H1 (cell line): Measurements from ENCODE around the gene PDE5A. TPM values are rescaled to one million over a fixed set of nuclear protein-coding genes. Genes with fewer than 3 reads are reported as not detected.

Source experiments
- CTCF ChIA-PET: fragments of 300-600 bp; sonication (Branson Sonifier 250); formaldehyde crosslinking; loops from one replicate; lab custom pipeline; 2021; ENCODE audit not compliant: partially characterized antibody; lab: Charles Lee
- POLR2A ChIA-PET: fragments of 300-600 bp; sonication (Branson Sonifier 250); formaldehyde crosslinking; loops from one replicate; lab custom pipeline; 2021; ENCODE audit warnings: inconsistent platforms; ENCODE audit not compliant: partially characterized antibody; lab: Charles Lee
- DNase-seq, 2 experiments: peaks; one replicate each; pipeline versions ENCODE4 v3.0.0 to v3.0.0-alpha.2; 2010 to 2022; ENCODE audit warnings: low spot score in 2 of 2, low read depth in 1 of 2, mixed read lengths in 1 of 2
- FAIRE-seq: peaks from 2 replicates; lab custom pipeline; 2011; peaks lifted over from hg19 to GRCh38; lab: Jason Lieb, UNC
- H2AFZ ChIP-seq: 2 replicates; pipeline ENCODE4 v1.8.1; 2012; ENCODE audit warnings: low read length, inconsistent platforms
- H2AK5ac ChIP-seq: 2 replicates; pipeline ENCODE4 v1.6.1; 2013; ENCODE audit warnings: low read depth, low read length
- H2BK120ac ChIP-seq: replicated peaks from 2 replicates; pipeline ENCODE3; 2013; ENCODE audit warnings: low read depth, low read length, inconsistent platforms
- H2BK12ac ChIP-seq: 2 replicates; pipeline ENCODE4 v1.6.1; 2013; ENCODE audit warnings: low read depth, low read length
- H2BK15ac ChIP-seq: 2 replicates; pipeline ENCODE4 v1.6.1; 2013; ENCODE audit warnings: low read length
- H2BK20ac ChIP-seq: 2 replicates; pipeline ENCODE4 v1.6.1; 2013; ENCODE audit warnings: low read length
- H2BK5ac ChIP-seq: 2 replicates; pipeline ENCODE4 v1.6.1; 2013; ENCODE audit warnings: low read depth, low read length
- H3K14ac ChIP-seq: 2 replicates; pipeline ENCODE4 v1.6.1; 2013; ENCODE audit warnings: inconsistent platforms; ENCODE audit not compliant: insufficient read length
- H3K18ac ChIP-seq: 2 replicates; pipeline ENCODE4 v1.6.1; 2013; ENCODE audit warnings: low read length; ENCODE audit errors: extremely low read depth
- H3K23ac ChIP-seq: 2 replicates; pipeline ENCODE4 v1.6.1; 2013; ENCODE audit warnings: inconsistent platforms; ENCODE audit not compliant: insufficient read length
- H3K23me2 ChIP-seq: 2 replicates; pipeline ENCODE4 v1.6.1; 2013; ENCODE audit warnings: low read depth, low read length
- H3K27ac ChIP-seq: 2 replicates; pipeline ENCODE4 v1.6.1; 2011; ENCODE audit warnings: low read depth, low read length, inconsistent platforms
- H3K27me3 ChIP-seq, 4 experiments: replicated peaks in 1 of 4; 1 replicate in 1 of 4; 2 replicates in 3 of 4; pipeline versions ENCODE4 v1.6.1 to v1.8.1; 2011 to 2013; ENCODE audit warnings: low read length in 3 of 4, mild to moderate bottlenecking in 3 of 4, inconsistent platforms in 2 of 4, mixed read lengths in 2 of 4, moderate library complexity in 1 of 4; ENCODE audit not compliant: control insufficient read depth in 3 of 4, insufficient read depth in 3 of 4; ENCODE audit errors: extremely low read depth in 1 of 4
- H3K36me3 ChIP-seq, 4 experiments: 2 replicates each; pipeline versions ENCODE4 v1.6.1 to v1.8.1; 2011 to 2013; ENCODE audit warnings: mild to moderate bottlenecking in 4 of 4, low read length in 3 of 4, moderate library complexity in 2 of 4, control low read depth in 1 of 4, inconsistent platforms in 1 of 4; ENCODE audit not compliant: insufficient read depth in 4 of 4, control insufficient read depth in 2 of 4
- H3K4ac ChIP-seq: replicated peaks from 2 replicates; pipeline ENCODE3; 2013; ENCODE audit warnings: low read length, low read depth, mixed read lengths, inconsistent platforms; ENCODE audit not compliant: insufficient read length
- H3K4me1 ChIP-seq, 4 experiments: replicated peaks in 1 of 4; 1 replicate in 1 of 4; 2 replicates in 3 of 4; pipeline versions ENCODE4 v1.6.1 to v1.8.1; 2011 to 2013; ENCODE audit warnings: low read length in 3 of 4, inconsistent platforms in 2 of 4, mixed read lengths in 1 of 4; ENCODE audit not compliant: insufficient read depth in 4 of 4, control insufficient read depth in 3 of 4
- H3K4me2 ChIP-seq, 2 experiments: 2 replicates each; pipeline versions ENCODE4 v1.6.1 to v1.8.1; 2011 to 2013; ENCODE audit warnings: low read depth in 2 of 2, low read length in 2 of 2, control low read depth in 1 of 2, inconsistent platforms in 1 of 2, mild to moderate bottlenecking in 1 of 2; ENCODE audit not compliant: insufficient read depth in 1 of 2
- H3K4me3 ChIP-seq, 4 experiments: fragments of 200-600, 300-600 bp in 1 of 4; sonication (generic), shearing (Covaris generic), sonication (Bioruptor Twin) in 1 of 4; 2 replicates each; pipeline versions ENCODE4 v1.5.1 to v1.8.1; 2011 to 2016; ENCODE audit warnings: low read length in 4 of 4, low read depth in 3 of 4, control low read depth in 2 of 4, inconsistent platforms in 2 of 4, mild to moderate bottlenecking in 2 of 4, mixed read lengths in 1 of 4, moderate library complexity in 1 of 4; ENCODE audit not compliant: insufficient read depth in 2 of 4; ENCODE audit errors: extremely low read depth in 1 of 4
- H3K56ac ChIP-seq: replicated peaks from 2 replicates; pipeline ENCODE3; 2013; ENCODE audit warnings: low read depth, mild to moderate bottlenecking, mixed read lengths, low read length, inconsistent platforms; ENCODE audit not compliant: insufficient read length
- H3K79me1 ChIP-seq: 2 replicates; pipeline ENCODE4 v1.6.1; 2013; ENCODE audit warnings: low read depth, low read length, control low read depth
- H3K79me2 ChIP-seq, 2 experiments: 2 replicates each; pipeline versions ENCODE4 v1.6.1 to v1.8.1; 2012 to 2013; ENCODE audit warnings: low read length in 2 of 2, mild to moderate bottlenecking in 2 of 2, inconsistent platforms in 1 of 2; ENCODE audit not compliant: insufficient read depth in 2 of 2, control insufficient read depth in 1 of 2
- H3K9ac ChIP-seq, 4 experiments: replicated peaks in 1 of 4; 1 replicate in 1 of 4; 2 replicates in 3 of 4; pipeline versions ENCODE4 v1.6.1 to v1.8.1; 2011 to 2013; ENCODE audit warnings: low read depth in 3 of 4, low read length in 3 of 4, control low read depth in 2 of 4, mild to moderate bottlenecking in 2 of 4, moderate library complexity in 2 of 4, inconsistent platforms in 1 of 4; ENCODE audit errors: extremely low read depth in 1 of 4
- H3K9me3 ChIP-seq, 2 experiments: 2 replicates each; pipeline versions ENCODE4 v1.6.1 to v1.8.1; 2012 to 2013; ENCODE audit warnings: mild to moderate bottlenecking in 2 of 2, moderate library complexity in 2 of 2, control low read depth in 1 of 2, inconsistent platforms in 1 of 2, low read depth in 1 of 2, low read length in 1 of 2, mixed read lengths in 1 of 2; ENCODE audit not compliant: insufficient read depth in 2 of 2
- H4K20me1 ChIP-seq, 2 experiments: replicated peaks in 1 of 2; 2 replicates each; pipeline versions ENCODE3 to v1.8.1; 2011 to 2013; ENCODE audit warnings: inconsistent platforms in 2 of 2, low read length in 2 of 2, mild to moderate bottlenecking in 1 of 2; ENCODE audit not compliant: insufficient read depth in 2 of 2, control insufficient read depth in 1 of 2
- H4K5ac ChIP-seq: 2 replicates; pipeline ENCODE4 v1.6.1; 2013; ENCODE audit warnings: low read length, low read depth, mixed read lengths, inconsistent platforms; ENCODE audit not compliant: insufficient read length
- H4K8ac ChIP-seq: 2 replicates; pipeline ENCODE4 v1.8.0; 2013; ENCODE audit warnings: mild to moderate bottlenecking, moderate library complexity, low read length, inconsistent platforms; ENCODE audit not compliant: insufficient read depth; ENCODE audit errors: extremely low read depth
- H4K91ac ChIP-seq: replicated peaks from 2 replicates; pipeline ENCODE3; 2013; ENCODE audit warnings: low read length, mixed read lengths, inconsistent platforms; ENCODE audit not compliant: insufficient read length
- CBX8 ChIP-seq: fragments of 300-800, 300-1000 bp; sonication (generic); IDR thresholded peaks from 2 replicates; pipeline ENCODE4 v1.7.1; 2016; ENCODE audit warnings: low read depth, low read length, borderline replicate concordance
- CEBPB ChIP-seq: IDR thresholded peaks from 2 replicates; pipeline ENCODE4 v1.6.1; 2012; ENCODE audit warnings: low read depth, low read length
- CHD1 ChIP-seq: IDR thresholded peaks from 2 replicates; pipeline ENCODE4 v1.6.1; 2012; ENCODE audit warnings: low read depth, low read length, improper control_type of control experiment
- CREB1 ChIP-seq: IDR thresholded peaks from 2 replicates; pipeline ENCODE4 v1.6.1; 2012; ENCODE audit warnings: inconsistent platforms
- EP300 ChIP-seq, 2 experiments: IDR thresholded peaks; 1 replicate in 1 of 2; 2 replicates in 1 of 2; pipeline ENCODE4 v1.6.1; 2011 to 2012; ENCODE audit warnings: low read depth in 2 of 2, low read length in 2 of 2, mild to moderate bottlenecking in 2 of 2, borderline replicate concordance in 1 of 2, inconsistent platforms in 1 of 2, moderate library complexity in 1 of 2
- EZH2 ChIP-seq: fragments of 200-600 bp; sonication (generic); IDR thresholded peaks from 2 replicates; pipeline ENCODE4 v1.7.1; 2012; ENCODE audit warnings: low read depth, mild to moderate bottlenecking, moderate library complexity, low read length, inconsistent platforms; ENCODE audit not compliant: severe bottlenecking
- FOSL1 ChIP-seq: IDR thresholded peaks from 2 replicates; pipeline ENCODE4 v1.6.1; 2011; ENCODE audit warnings: mild to moderate bottlenecking, low read depth, low read length, moderate library complexity; ENCODE audit not compliant: insufficient read depth
- GABPA ChIP-seq: IDR thresholded peaks from 2 replicates; pipeline ENCODE4 v1.6.1; 2011; ENCODE audit warnings: mild to moderate bottlenecking, low read length, moderate library complexity, borderline replicate concordance; ENCODE audit not compliant: insufficient read depth
- MAFK ChIP-seq: IDR thresholded peaks from 2 replicates; pipeline ENCODE4 v1.6.1; 2012; ENCODE audit warnings: low read depth, mild to moderate bottlenecking, improper control_type of control experiment, low read length
- NRF1 ChIP-seq: IDR thresholded peaks from 2 replicates; pipeline ENCODE4 v1.6.1; 2011; ENCODE audit warnings: mild to moderate bottlenecking, low read depth, low read length, improper control_type of control experiment
- POLR2A ChIP-seq, 2 experiments: IDR thresholded peaks; 1 replicate in 1 of 2; 2 replicates in 1 of 2; pipeline ENCODE4 v1.6.1; 2011; ENCODE audit warnings: low read depth in 2 of 2, low read length in 2 of 2, mild to moderate bottlenecking in 2 of 2; ENCODE audit errors: control extremely low read depth in 1 of 2
- POLR2AphosphoS5 ChIP-seq: IDR thresholded peaks from 2 replicates; pipeline ENCODE4 v1.6.1; 2011; ENCODE audit warnings: low read depth, low read length
- SIX5 ChIP-seq: IDR thresholded peaks from 2 replicates; pipeline ENCODE4 v1.6.1; 2011; ENCODE audit warnings: mild to moderate bottlenecking, low read depth, low read length
- SP4 ChIP-seq: IDR thresholded peaks from 2 replicates; pipeline ENCODE4 v1.6.1; 2012; ENCODE audit warnings: low read length, inconsistent platforms
- TBP ChIP-seq: IDR thresholded peaks from 2 replicates; pipeline ENCODE4 v1.6.1; 2011; ENCODE audit warnings: low read depth, low read length, improper control_type of control experiment
- TEAD4 ChIP-seq: IDR thresholded peaks from 2 replicates; pipeline ENCODE4 v1.6.1; 2012; ENCODE audit warnings: low read depth, low read length, inconsistent platforms, mixed read lengths
- polyA plus RNA-seq, 7 experiments: library from polyadenylated mRNA; depleted of rRNA in 3 of 7; stranded (reverse) in 5 of 7; unstranded in 2 of 7; fragments of >200 nt in 5 of 7; fragments of 200-250 nt in 2 of 7; gene quantifications; 1 replicate in 5 of 7; 2 replicates in 1 of 7; 4 replicates in 1 of 7; pipeline versions ENCODE4 v1.2.1 to v1.2.3, GENCODE V29; 2011 to 2013; ENCODE audit warnings: missing spikeins in 2 of 7, mixed read lengths in 2 of 7
- total RNA-seq: library from RNA; stranded (reverse); fragmentation: NEBNext Ultra II Directional; extraction: Animal tissue kit (Norgen Biotek cat#: 25700); gene quantifications from 2 replicates; pipeline ENCODE4 v1.2.1, GENCODE V29; 2021
- TF ChIP-seq, protein P1 (sequence below): IDR thresholded peaks from 2 replicates; pipeline ENCODE4 v1.6.1; 2012; ENCODE audit warnings: inconsistent platforms

PDE5A gene
- total and polyA plus RNA-seq, 2 of the 8 experiments (the other 6 are each of a cell fraction or from before 2014, with no cell fraction given) = 5.6 to 32.4 TPM

DNA sequence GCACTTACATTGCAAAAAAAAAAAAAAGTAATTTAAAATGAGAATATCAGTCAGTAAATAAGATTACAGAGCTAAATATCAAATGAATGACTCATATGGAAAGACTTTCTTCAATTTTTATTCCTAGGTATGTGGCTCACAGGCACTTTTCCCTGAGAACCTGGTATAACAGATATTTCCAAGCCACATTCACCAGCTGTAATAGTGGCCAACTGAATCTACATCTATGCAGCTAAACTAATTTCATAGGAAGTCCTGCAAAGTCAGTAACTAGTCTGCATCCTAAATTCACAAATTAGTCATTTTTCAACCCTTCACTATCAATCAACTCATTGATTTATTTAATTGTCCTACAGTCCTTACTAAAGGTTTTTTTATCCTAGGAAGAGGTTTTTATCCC is 5.6 kb downstream of the PDE5A start:
- no peak overlapping the region for H2BK20ac ChIP-seq
- no peak for FAIRE-seq
- no peaks in the 10 kb centered on the region; the same call in 1 of the 2 replicates for H3K23me2 ChIP-seq
- peaks cover 3 to 4% of the 10 kb centered on the region in 2 experiments for H4K20me1 ChIP-seq
- no peak overlapping the region for H2BK120ac ChIP-seq
- H3K79me2 ChIP-seq = peaks cover 7 to 63% of the 10 kb centered on the region in 2 experiments; a peak in 3 of 4 replicates
- CTCF ChIA-PET = interaction anchor here (1.2 to 1.9 kb wide), 2 partner anchors 401 to 440 kb away, joined by 3 to 7 read pairs; no protein-coding TSS in a partner anchor
- H2BK5ac ChIP-seq = no peak overlapping the region
- TF ChIP-seq EZH2 = no peak
- TF ChIP-seq CHD1 = no peak
- TF ChIP-seq EP300 (IDR thresholded peaks at IDR 0.05; ENCODE audit: borderline replicate concordance in 1 of 2, low read depth in 2 of 2, low read length in 2 of 2) = no peak
- no peak for TF ChIP-seq TEAD4
- no peak for TF ChIP-seq CREB1
- TF ChIP-seq CBX8 = no peak
- TF ChIP-seq POLR2A (IDR thresholded peaks at IDR 0.05; ENCODE audit: control extremely low read depth in 1 of 2, low read depth in 2 of 2, low read length in 2 of 2) = no peak
- no peak for TF ChIP-seq FOSL1
- TF ChIP-seq GABPA = no peak
- no peak for TF ChIP-seq POLR2AphosphoS5
- TF ChIP-seq, protein P1, sequence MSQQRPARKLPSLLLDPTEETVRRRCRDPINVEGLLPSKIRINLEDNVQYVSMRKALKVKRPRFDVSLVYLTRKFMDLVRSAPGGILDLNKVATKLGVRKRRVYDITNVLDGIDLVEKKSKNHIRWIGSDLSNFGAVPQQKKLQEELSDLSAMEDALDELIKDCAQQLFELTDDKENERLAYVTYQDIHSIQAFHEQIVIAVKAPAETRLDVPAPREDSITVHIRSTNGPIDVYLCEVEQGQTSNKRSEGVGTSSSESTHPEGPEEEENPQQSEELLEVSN = no peak
- no peak for TF ChIP-seq MAFK
- TF ChIP-seq SIX5 = no peak
- TF ChIP-seq TBP = no peak
- TF ChIP-seq SP4 = no peak
- no peak for TF ChIP-seq NRF1
- no peak for TF ChIP-seq CEBPB
- TF ChIP-seq, all 59 proteins: peak for 0
- Histone ChIP-seq H3K36me3 (no peaks in the 10 kb centered on the region), H4K5ac (no peak overlapping the region), H4K91ac (no peak overlapping the region), H3K9me3 (no peaks in the 10 kb centered on the region), H3K4me1 (no peaks in the 10 kb centered on the region), H2AK5ac (no peak overlapping the region), H3K56ac (no peak overlapping the region), H2BK12ac (no peak overlapping the region), H3K14ac (no peak overlapping the region), H3K27ac (no peak overlapping the region), H3K18ac (no peak overlapping the region), H3K23ac (no peak overlapping the region), H3K79me1 (no peaks in the 10 kb centered on the region), H4K8ac (no peak overlapping the region), H3K4ac (no peak overlapping the region), H3K27me3 (no peaks in the 10 kb centered on the region), H3K4me2 (no peak overlapping the region), H3K9ac (no peak overlapping the region), H2BK15ac (no peak overlapping the region), H2AFZ (no peak overlapping the region), H3K4me3 (no peak overlapping the region)
- POLR2A ChIA-PET = no interaction called here
- no peak for DNase-seq
